Immature natural killer cell (primary cell): Measurements from ENCODE around the gene PABPC3. TPM values are rescaled to one million over a fixed set of nuclear protein-coding genes. Genes with fewer than 3 reads are reported as not detected.

Experiments
- DNase-seq, 3 donors: peaks; one replicate each; pipeline ENCODE4 v3.0.0; 2022; ENCODE audit warnings: mixed read lengths in 1 of 3
- H3K27ac Mint-ChIP-seq, 6 donors: one replicate each; pipeline ENCODE4 v1.8.0; 2020; ENCODE audit warnings: mixed read lengths in 6 of 6, mild to moderate bottlenecking in 5 of 6, inconsistent platforms in 4 of 6, moderate library complexity in 3 of 6
- H3K27me3 Mint-ChIP-seq, 3 donors: one replicate each; pipeline ENCODE4 v1.8.0; 2020 to 2021; ENCODE audit warnings: low read depth in 3 of 3, mild to moderate bottlenecking in 3 of 3, mixed read lengths in 3 of 3, moderate library complexity in 3 of 3, inconsistent platforms in 1 of 3
- H3K36me3 Mint-ChIP-seq, 3 donors: one replicate each; pipeline ENCODE4 v1.8.0; 2020; ENCODE audit warnings: mixed read lengths in 3 of 3, inconsistent platforms in 2 of 3, mild to moderate bottlenecking in 2 of 3
- H3K4me1 Mint-ChIP-seq, 2 donors: one replicate each; pipeline ENCODE4 v1.8.0; 2020; ENCODE audit warnings: inconsistent platforms in 2 of 2, mild to moderate bottlenecking in 2 of 2, mixed read lengths in 2 of 2, moderate library complexity in 1 of 2
- H3K4me3 Mint-ChIP-seq, 5 donors: one replicate each; pipeline ENCODE4 v1.8.0; 2020; ENCODE audit warnings: mild to moderate bottlenecking in 5 of 5, mixed read lengths in 5 of 5, inconsistent platforms in 3 of 5, moderate library complexity in 3 of 5
- H3K9me3 Mint-ChIP-seq, 6 donors: one replicate each; pipeline ENCODE4 v1.8.0; 2020; ENCODE audit warnings: mild to moderate bottlenecking in 6 of 6, mixed read lengths in 6 of 6, inconsistent platforms in 4 of 6, moderate library complexity in 3 of 6
- polyA plus RNA-seq, 3 donors: library from polyadenylated mRNA; unstranded; fragments of 300-500 nt; fragmentation: Illumina TruSeq; gene quantifications; one replicate each; pipeline ENCODE4 v1.2.3, GENCODE V29; 2021

PABPC3 gene
- polyA plus RNA-seq, 3 donors from 2014 or later, result 0.09 TPM; not detected in 2

GRCh38 chr13:25131881-25132420 is 36.0 kb downstream of the PABPC3 start:
- H3K4me1 Mint-ChIP-seq, result no peaks in the 10 kb centered on the region

GRCh38 chr13:25132751-25133390 is 36.9 kb downstream of the PABPC3 start:
- Mint-ChIP-seq H3K27ac (no peak overlapping the region), H3K27me3 (peaks cover 6 to 17% (median 11%) of the 10 kb centered on the region in 3 donors), H3K4me1 (no peaks in the 10 kb centered on the region), H3K36me3 (no peaks in the 10 kb centered on the region), H3K9me3 (peaks cover 0 to 2% (median 0%) of the 10 kb centered on the region in 6 donors), H3K4me3 (no peak overlapping the region)
- DNase-seq, result no peak

More at GRCh38 chr13:25131881-25132420, 36.0 kb downstream of the PABPC3 start:
- H3K36me3 Mint-ChIP-seq, result no peaks in the 10 kb centered on the region
- no peak overlapping the region for H3K27ac Mint-ChIP-seq
- H3K9me3 Mint-ChIP-seq, result peaks cover 0 to 2% (median 0%) of the 10 kb centered on the region in 6 donors
- DNase-seq, result no peak
- no peak overlapping the region for H3K4me3 Mint-ChIP-seq
- H3K27me3 Mint-ChIP-seq, result peaks cover 6 to 11% (median 11%) of the 10 kb centered on the region in 3 donors

GRCh38 chr13:25135896-25136295 is 40.0 kb downstream of the PABPC3 start:
- Mint-ChIP-seq H3K36me3 (no peaks in the 10 kb centered on the region), H3K27me3 (peaks cover 4 to 13% (median 13%) of the 10 kb centered on the region in 3 donors), H3K9me3 (peaks cover 0 to 2% (median 0%) of the 10 kb centered on the region in 6 donors), H3K4me3 (no peak overlapping the region), H3K4me1 (no peaks in the 10 kb centered on the region), H3K27ac (no peak overlapping the region)
- DNase-seq, result no peak

GRCh38 chr13:25136880-25137787 is 41.2 kb downstream of the PABPC3 start:
- Mint-ChIP-seq H3K4me1 (no peaks in the 10 kb centered on the region), H3K36me3 (no peaks in the 10 kb centered on the region), H3K9me3 (peaks cover 0 to 2% (median 0%) of the 10 kb centered on the region in 6 donors), H3K4me3 (no peak overlapping the region), H3K27me3 (peaks cover 3 to 18% (median 8%) of the 10 kb centered on the region in 3 donors), H3K27ac (no peak overlapping the region)
- DNase-seq, result no peak

GRCh38 chr13:25137788-25138115 is 41.8 kb downstream of the PABPC3 start:
- no peaks in the 10 kb centered on the region for H3K36me3 Mint-ChIP-seq
- H3K27me3 Mint-ChIP-seq, result peaks cover 3 to 19% (median 8%) of the 10 kb centered on the region in 3 donors
- H3K4me3 Mint-ChIP-seq, result no peak overlapping the region
- H3K9me3 Mint-ChIP-seq, result peaks cover 0 to 2% (median 0%) of the 10 kb centered on the region in 6 donors
- no peak overlapping the region for H3K27ac Mint-ChIP-seq
- DNase-seq, result no peak
- H3K4me1 Mint-ChIP-seq, result no peaks in the 10 kb centered on the region

- Mint-ChIP-seq H3K36me3 (no peaks in the 10 kb centered on the region), H3K9me3 (no peaks in the 10 kb centered on the region), H3K4me3 (no peak overlapping the region), H3K27me3 (peaks cover 2 to 14% (median 2%) of the 10 kb centered on the region in 3 donors), H3K27ac (no peak overlapping the region), H3K4me1 (no peaks in the 10 kb centered on the region)
- DNase-seq, result no peak
Observed at GRCh38 chr13:25141042-25141441, 45.1 kb downstream of the PABPC3 start.

GRCh38 chr13:25143706-25144105 is 47.8 kb downstream of the PABPC3 start:
- no peaks in the 10 kb centered on the region for H3K36me3 Mint-ChIP-seq

GRCh38 chr13:25147638-25148401 is 51.9 kb downstream of the PABPC3 start:
- Mint-ChIP-seq H3K36me3 (no peaks in the 10 kb centered on the region), H3K27me3 (peaks cover 4 to 14% (median 10%) of the 10 kb centered on the region in 3 donors), H3K4me1 (no peaks in the 10 kb centered on the region), H3K9me3 (no peaks in the 10 kb centered on the region), H3K4me3 (no peak overlapping the region), H3K27ac (no peak overlapping the region)
- no peak for DNase-seq

More at GRCh38 chr13:25143706-25144105, 47.8 kb downstream of the PABPC3 start:
- Mint-ChIP-seq H3K4me1 (no peaks in the 10 kb centered on the region), H3K9me3 (no peaks in the 10 kb centered on the region), H3K27me3 (peaks cover 2 to 8% (median 7%) of the 10 kb centered on the region in 3 donors), H3K27ac (no peak overlapping the region), H3K4me3 (no peak overlapping the region)
- no peak for DNase-seq

- H3K27ac Mint-ChIP-seq, result no peak overlapping the region
- H3K27me3 Mint-ChIP-seq, result peaks cover 4 to 14% (median 10%) of the 10 kb centered on the region in 3 donors
- H3K4me1 Mint-ChIP-seq, result no peaks in the 10 kb centered on the region
- H3K9me3 Mint-ChIP-seq, result no peaks in the 10 kb centered on the region
- no peak overlapping the region for H3K4me3 Mint-ChIP-seq
- DNase-seq, result no peak
- no peaks in the 10 kb centered on the region for H3K36me3 Mint-ChIP-seq
Observed at GRCh38 chr13:25148402-25148771, 52.5 kb downstream of the PABPC3 start.

Other genes starting within 250 kb of the PABPC3 start
- gene AMER2, start 76.2 kb downstream of the PABPC3 start, polyA plus RNA-seq, result not detected
- 10 to 100 TPM; 10.4 to 18.1 (median 16.2) TPM for gene MTMR6, start 191.4 kb downstream of the PABPC3 start, polyA plus RNA-seq
- 10 to 100 TPM in 2 of 3 donors, 1 to 10 TPM in 1; 3.9 to 18.1 (median 11.5) TPM for gene NUP58, start 205.5 kb downstream of the PABPC3 start, polyA plus RNA-seq